A549 (cell line): ENCODE results near the gene ITGA11. TPM values are rescaled to one million over a fixed set of nuclear protein-coding genes. Genes with fewer than 3 reads are reported as not detected.
A peak's percentile ranks its signal among the peaks of the same experiment; 100 is the strongest.

Source experiments
- ATAC-seq, 2 experiments: fragments of 200-7000 bp in 1 of 2; fragments of >200 bp in 1 of 2; cut with Nextera tagmentation in 1 of 2; cut with Tn5 transposase in 1 of 2; 3 replicates each; pipeline versions ENCODE4 v1.8.0 to v1.9.1; 2018 to 2020; ENCODE audit warnings: mild to moderate bottlenecking in 1 of 2, moderate library complexity in 1 of 2
- CTCF ChIA-PET: fragments of 300-600 bp; sonication (Branson Sonifier 250); formaldehyde crosslinking; extraction: SDS; loops from one replicate; lab custom pipeline; 2021; ENCODE audit warnings: antibody characterized with exemption, inconsistent platforms; lab: Yijun Ruan, JAX
- POLR2A ChIA-PET: fragments of 350-600 bp; formaldehyde crosslinking; extraction: SDS; loops from one replicate; lab custom pipeline; 2021; ENCODE audit warnings: antibody characterized with exemption, inconsistent platforms; lab: Yijun Ruan, JAX
- DNase-seq, 2 experiments: peaks; one replicate each; pipeline versions ENCODE4 v3.0.0 to v3.0.0-alpha.2; 2011 to 2016; ENCODE audit warnings: low read depth in 1 of 2, low spot score in 1 of 2
- FAIRE-seq: peaks from 2 replicates; lab custom pipeline; 2011; peaks lifted over from hg19 to GRCh38; lab: Jason Lieb, UNC
- H3K27ac ChIP-seq, 2 experiments: fragments of >200 bp; sonication (Bioruptor Twin); formaldehyde crosslinking; 3 replicates each; pipeline ENCODE4 v1.5.1; 2016 to 2017
- H3K4me1 ChIP-seq: fragments of >200 bp; sonication (Bioruptor Twin); formaldehyde crosslinking; 3 replicates; pipeline ENCODE4 v1.6.1; 2016
- H3K4me2 ChIP-seq: fragments of >200 bp; sonication (Bioruptor Twin); formaldehyde crosslinking; 3 replicates; pipeline ENCODE4 v1.6.1; 2016
- H3K4me3 ChIP-seq: fragments of >200 bp; sonication (Bioruptor Twin); formaldehyde crosslinking; 3 replicates; pipeline ENCODE4 v1.5.1; 2016
- H3K9me3 ChIP-seq: fragments of >200 bp; sonication (Bioruptor Twin); formaldehyde crosslinking; 3 replicates; pipeline ENCODE4 v1.6.1; 2016
- CHD2 ChIP-seq: fragments of 150-350 bp; IDR thresholded peaks from 2 replicates; pipeline ENCODE4 v1.6.1; 2014; ENCODE audit warnings: low read length; ENCODE audit not compliant: partially characterized antibody
- EHF ChIP-seq: fragments of 250-450 bp; sonication (Bioruptor Pico); IDR thresholded peaks from 2 replicates; pipeline ENCODE4 v1.5.0; 2020; ENCODE audit warnings: mild to moderate bottlenecking
- ESRRA ChIP-seq: fragments of 150-350 bp; IDR thresholded peaks from 2 replicates; pipeline ENCODE4 v1.6.1; 2014; ENCODE audit warnings: mild to moderate bottlenecking, low read length, borderline replicate concordance
- FOSL2 ChIP-seq, 2 experiments: fragments of 450-650 bp in 1 of 2; fragments of >200 bp in 1 of 2; sonication (Bioruptor Twin) in 1 of 2; formaldehyde crosslinking; IDR thresholded peaks; 2 replicates each; pipeline versions ENCODE4 v1.5.0 to v1.6.1; 2016 to 2020; ENCODE audit warnings: mild to moderate bottlenecking in 1 of 2, moderate library complexity in 1 of 2
- FOXS1 ChIP-seq: fragments of 250-450 bp; sonication (Bioruptor Pico); IDR thresholded peaks from 2 replicates; pipeline ENCODE4 v1.5.0; 2020; ENCODE audit warnings: mild to moderate bottlenecking, moderate library complexity
- HOXA7 ChIP-seq: fragments of 250-450 bp; sonication (Bioruptor Pico); IDR thresholded peaks from 2 replicates; pipeline ENCODE4 v1.5.0; 2020; ENCODE audit warnings: mild to moderate bottlenecking, moderate library complexity
- KDM1A ChIP-seq: fragments of 200-600 bp; sonication (generic); IDR thresholded peaks from 2 replicates; pipeline ENCODE4 v1.6.1; 2016; ENCODE audit warnings: low read depth, mild to moderate bottlenecking
- MAFK ChIP-seq: fragments of 450-650 bp; IDR thresholded peaks from 2 replicates; pipeline ENCODE4 v1.6.1; 2014; ENCODE audit not compliant: partially characterized antibody
- RAD21 ChIP-seq, 2 experiments: fragments of >200 bp in 1 of 2; sonication (Bioruptor Twin) in 1 of 2; formaldehyde crosslinking in 1 of 2; IDR thresholded peaks in 1 of 2; conservative IDR thresholded peaks in 1 of 2; 2 replicates in 1 of 2; 3 replicates in 1 of 2; pipeline ENCODE4 v1.6.1; 2012 to 2018; ENCODE audit warnings: inconsistent platforms in 1 of 2
- SREBF2 ChIP-seq: fragments of 450-650 bp; IDR thresholded peaks from 2 replicates; pipeline ENCODE4 v1.6.1; 2014; ENCODE audit warnings: mild to moderate bottlenecking, moderate library complexity
- TFCP2L1 ChIP-seq: fragments of 250-450 bp; sonication (Bioruptor Pico); IDR thresholded peaks from 2 replicates; pipeline ENCODE4 v1.5.0; 2021; ENCODE audit warnings: mild to moderate bottlenecking
- TP53 ChIP-seq: fragments of 250-450 bp; sonication (Bioruptor Pico); IDR thresholded peaks from 2 replicates; pipeline ENCODE4 v1.5.0; 2021; ENCODE audit warnings: mild to moderate bottlenecking, moderate library complexity
- ZNF302 ChIP-seq: fragments of 250-450 bp; sonication (Bioruptor Pico); IDR thresholded peaks from 2 replicates; pipeline ENCODE4 v1.9.0; 2021; ENCODE audit warnings: inconsistent platforms, mild to moderate bottlenecking, moderate library complexity
- WGBS: methylation state at CpG from one replicate; pipeline ENCODE4 v1.1.6; 2017; ENCODE audit errors: missing lambda C conversion rate; 5-methylcytosine and 5-hydroxymethylcytosine counted together
- polyA plus RNA-seq, 4 experiments: library from polyadenylated mRNA; depleted of rRNA in 3 of 4; stranded (reverse); fragments of >200 nt; fragmentation: RNase III in 1 of 4; extraction: RNeasy Plus Mini Kit Qiagen cat#74134 plus additional on column Dnase treatment in 1 of 4; gene quantifications; 2 replicates in 3 of 4; 3 replicates in 1 of 4; pipeline ENCODE4 v1.2.3, GENCODE V29; 2011 to 2017
- TF ChIP-seq, protein P1 (sequence below): fragments of 250-450 bp; sonication (Bioruptor Pico); IDR thresholded peaks from 2 replicates; pipeline ENCODE4 v1.5.0; 2021; ENCODE audit warnings: mild to moderate bottlenecking, moderate library complexity, borderline replicate concordance
- TF ChIP-seq, protein P2 (sequence below): IDR thresholded peaks from 2 replicates; pipeline ENCODE4 v1.6.1; 2012
- TF ChIP-seq, protein P3 (sequence below): fragments of 450-650 bp; IDR thresholded peaks from 2 replicates; pipeline ENCODE4 v1.6.1; 2014; ENCODE audit warnings: antibody characterized with exemption
- TF ChIP-seq, protein P4 (sequence below): fragments of 250-450 bp; sonication (Bioruptor Pico); IDR thresholded peaks from 2 replicates; pipeline ENCODE4 v1.5.0; 2020; ENCODE audit warnings: low read depth, mild to moderate bottlenecking, moderate library complexity

The ITGA11 gene
- polyA plus RNA-seq, 2 of the 4 experiments (the other 2 are of a cell fraction): 8.3 to 17.2 TPM

DNA sequence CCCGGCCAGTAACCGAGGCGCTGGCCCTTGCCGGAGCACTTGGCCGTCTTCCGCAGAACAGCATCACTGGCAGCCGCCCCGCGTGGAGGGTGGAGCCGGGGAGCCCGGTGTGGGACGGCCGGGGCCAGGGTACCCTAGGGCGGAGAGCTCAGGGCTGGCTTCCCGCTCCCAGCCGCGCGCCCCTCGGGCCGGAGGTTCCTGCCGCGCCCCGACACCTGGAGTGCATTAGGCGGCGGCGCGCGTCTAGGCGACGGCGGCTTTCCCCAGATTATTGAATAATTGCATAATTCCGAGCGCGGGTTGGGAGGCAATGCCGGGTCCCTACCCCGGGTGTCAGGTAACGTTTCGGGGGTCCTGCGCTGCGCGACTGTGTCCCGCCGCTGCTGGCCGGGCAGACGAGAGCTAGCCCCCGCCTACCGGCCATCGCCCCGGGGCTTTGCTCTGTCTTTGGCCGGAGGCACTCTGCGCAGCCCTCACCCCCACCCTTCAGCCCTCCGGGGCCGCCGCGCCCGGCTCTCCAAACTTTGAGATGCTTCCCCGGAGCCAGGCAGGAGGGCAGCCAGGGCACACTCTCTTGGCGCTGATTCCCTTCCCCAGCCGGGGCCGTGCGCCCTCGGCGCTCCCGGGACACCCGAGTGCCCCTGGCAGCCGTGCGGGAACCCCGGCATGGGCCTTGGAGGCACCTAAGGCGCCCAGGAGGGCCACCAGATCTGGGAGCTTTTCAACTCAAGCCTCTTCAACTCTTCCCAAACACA, 749 bp downstream of the ITGA11 start (continued):
- TF ChIP-seq, protein P1, sequence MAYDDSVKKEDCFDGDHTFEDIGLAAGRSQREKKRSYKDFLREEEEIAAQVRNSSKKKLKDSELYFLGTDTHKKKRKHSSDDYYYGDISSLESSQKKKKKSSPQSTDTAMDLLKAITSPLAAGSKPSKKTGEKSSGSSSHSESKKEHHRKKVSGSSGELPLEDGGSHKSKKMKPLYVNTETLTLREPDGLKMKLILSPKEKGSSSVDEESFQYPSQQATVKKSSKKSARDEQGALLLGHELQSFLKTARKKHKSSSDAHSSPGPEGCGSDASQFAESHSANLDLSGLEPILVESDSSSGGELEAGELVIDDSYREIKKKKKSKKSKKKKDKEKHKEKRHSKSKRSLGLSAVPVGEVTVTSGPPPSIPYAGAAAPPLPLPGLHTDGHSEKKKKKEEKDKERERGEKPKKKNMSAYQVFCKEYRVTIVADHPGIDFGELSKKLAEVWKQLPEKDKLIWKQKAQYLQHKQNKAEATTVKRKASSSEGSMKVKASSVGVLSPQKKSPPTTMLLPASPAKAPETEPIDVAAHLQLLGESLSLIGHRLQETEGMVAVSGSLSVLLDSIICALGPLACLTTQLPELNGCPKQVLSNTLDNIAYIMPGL (CRISPR knock-in tag): no peak

DNA sequence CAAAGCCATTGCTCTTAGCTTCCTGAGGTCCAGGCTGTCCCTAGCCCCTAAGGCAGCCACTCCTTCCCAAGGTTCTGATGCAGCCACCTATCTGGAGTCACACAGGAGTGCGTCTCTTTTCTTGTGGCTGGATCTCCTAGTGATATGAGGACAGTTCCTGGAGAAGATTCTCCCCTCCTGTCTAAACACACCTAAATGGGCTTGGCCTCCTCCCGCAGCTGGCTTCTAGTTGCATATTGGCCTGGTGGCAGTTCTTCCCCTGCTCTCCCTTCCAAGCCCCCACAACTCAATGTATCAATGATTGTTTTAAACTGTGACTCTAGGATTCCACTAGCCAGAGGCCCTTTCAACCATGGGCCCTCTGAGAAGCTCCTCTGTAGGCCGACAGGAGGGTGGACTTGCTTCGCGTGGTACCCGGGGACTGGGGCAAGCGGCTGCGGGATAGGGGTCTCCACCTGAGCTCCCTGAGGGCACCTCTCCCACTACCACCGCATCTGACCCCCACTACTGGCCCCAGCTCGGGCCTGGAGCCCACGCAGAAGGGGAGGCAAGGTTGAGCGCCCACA, 1.4 kb downstream of the ITGA11 start:
- no peaks in the 10 kb centered on the region for H3K9me3 ChIP-seq
- DNase-seq (no peak), ATAC-seq (no peak), FAIRE-seq (no peak)
- peaks cover 25% of the 10 kb centered on the region for H3K4me1 ChIP-seq
- 91% methylated on average over 12 of the region's 12 CpGs for WGBS
- peak overlapping the region; percentile 95; the same call in 2 of the 3 replicates for H3K4me2 ChIP-seq
- ChIA-PET CTCF (interaction anchor here (0.6 to 3.1 kb wide), 13 partner anchors 11 to 494 kb away, joined by 3 to 11 read pairs (median 3); no protein-coding TSS in a partner anchor), POLR2A (interaction anchor here (0.6 kb wide), 1 partner anchor 180 kb away, joined by 3 read pairs; no protein-coding TSS in a partner anchor)
- H3K27ac ChIP-seq: peak overlapping the region in 1 of 2 experiments; percentile 86; a peak in 3 of 6 replicates
- peak overlapping the region; percentile 58 for H3K4me3 ChIP-seq
- TF ChIP-seq, protein P2, sequence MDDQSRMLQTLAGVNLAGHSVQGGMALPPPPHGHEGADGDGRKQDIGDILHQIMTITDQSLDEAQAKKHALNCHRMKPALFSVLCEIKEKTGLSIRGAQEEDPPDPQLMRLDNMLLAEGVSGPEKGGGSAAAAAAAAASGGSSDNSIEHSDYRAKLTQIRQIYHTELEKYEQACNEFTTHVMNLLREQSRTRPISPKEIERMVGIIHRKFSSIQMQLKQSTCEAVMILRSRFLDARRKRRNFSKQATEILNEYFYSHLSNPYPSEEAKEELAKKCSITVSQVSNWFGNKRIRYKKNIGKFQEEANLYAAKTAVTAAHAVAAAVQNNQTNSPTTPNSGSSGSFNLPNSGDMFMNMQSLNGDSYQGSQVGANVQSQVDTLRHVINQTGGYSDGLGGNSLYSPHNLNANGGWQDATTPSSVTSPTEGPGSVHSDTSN: no peak
- no peak for TF ChIP-seq CHD2
- no peak for TF ChIP-seq MAFK
- no peak for TF ChIP-seq ESRRA
- TF ChIP-seq ZNF302: no peak
- no peak for TF ChIP-seq FOSL2 (IDR thresholded peaks at IDR 0.05)
- no peak for TF ChIP-seq FOSL2 (CRISPR knock-in tag; IDR thresholded peaks at IDR 0.05)
- no peak for TF ChIP-seq HOXA7 (CRISPR knock-in tag)
- TF ChIP-seq, protein P3, sequence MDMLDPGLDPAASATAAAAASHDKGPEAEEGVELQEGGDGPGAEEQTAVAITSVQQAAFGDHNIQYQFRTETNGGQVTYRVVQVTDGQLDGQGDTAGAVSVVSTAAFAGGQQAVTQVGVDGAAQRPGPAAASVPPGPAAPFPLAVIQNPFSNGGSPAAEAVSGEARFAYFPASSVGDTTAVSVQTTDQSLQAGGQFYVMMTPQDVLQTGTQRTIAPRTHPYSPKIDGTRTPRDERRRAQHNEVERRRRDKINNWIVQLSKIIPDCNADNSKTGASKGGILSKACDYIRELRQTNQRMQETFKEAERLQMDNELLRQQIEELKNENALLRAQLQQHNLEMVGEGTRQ: no peak
- TF ChIP-seq TFCP2L1 (CRISPR knock-in tag): no peak
- TF ChIP-seq RAD21 (conservative IDR thresholded peaks at IDR 0.05 in 1 of 2, IDR thresholded peaks at IDR 0.05 in 1 of 2): no peak
- TF ChIP-seq, protein P1 (CRISPR knock-in tag): no peak
- no peak for TF ChIP-seq TP53 (CRISPR knock-in tag)
- TF ChIP-seq EHF (CRISPR knock-in tag): no peak
- TF ChIP-seq KDM1A: no peak
- TF ChIP-seq, protein P4, sequence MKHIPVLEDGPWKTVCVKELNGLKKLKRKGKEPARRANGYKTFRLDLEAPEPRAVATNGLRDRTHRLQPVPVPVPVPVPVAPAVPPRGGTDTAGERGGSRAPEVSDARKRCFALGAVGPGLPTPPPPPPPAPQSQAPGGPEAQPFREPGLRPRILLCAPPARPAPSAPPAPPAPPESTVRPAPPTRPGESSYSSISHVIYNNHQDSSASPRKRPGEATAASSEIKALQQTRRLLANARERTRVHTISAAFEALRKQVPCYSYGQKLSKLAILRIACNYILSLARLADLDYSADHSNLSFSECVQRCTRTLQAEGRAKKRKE (CRISPR knock-in tag): no peak
- TF ChIP-seq SREBF2: no peak
- no peak for TF ChIP-seq FOXS1 (CRISPR knock-in tag)
